ENCODE data around the gene CLPSL2. TPM values are rescaled to one million over a fixed set of nuclear protein-coding genes. Genes with fewer than 3 reads are reported as not detected.

The CLPSL2 gene
- total and polyA plus RNA-seq, 10 of the 15 experiments (the other 5 are each of a cell fraction or from before 2014, with no cell fraction given): 0.32 to 1.3 TPM; not detected in 8

DNA sequence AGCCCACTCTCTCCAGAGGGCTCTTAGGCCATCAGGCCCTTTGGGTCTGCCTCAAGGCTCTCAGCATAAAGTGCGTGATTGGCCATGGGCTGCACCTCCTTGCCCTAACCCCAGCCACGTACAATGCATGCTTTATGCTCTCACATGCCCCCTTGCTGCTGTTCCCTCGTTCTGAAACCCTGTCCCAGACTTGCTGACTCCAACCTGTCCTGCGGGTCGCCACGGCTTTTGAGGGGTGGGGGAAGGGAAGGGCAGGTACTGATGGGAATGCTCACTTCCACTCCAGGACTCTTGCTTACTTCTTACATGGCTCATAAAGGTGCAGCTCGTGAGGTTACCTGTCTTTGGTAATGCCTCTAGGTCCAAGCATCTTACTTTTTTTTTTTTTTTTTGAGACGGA lies 33.6 kb upstream of the CLPSL2 start:
- no peak for ATAC-seq
- SMC1A ChIA-PET (ENCODE audit: uncharacterized antibody, unreplicated experiment): interaction anchor here (1.4 kb wide), 1 partner anchor 159 kb away, joined by 3 read pairs; no protein-coding TSS in a partner anchor
- CTCF ChIA-PET: interaction anchor here (1.0 kb wide), 2 partner anchors 16 to 191 kb away, joined by 3 to 5 read pairs; no protein-coding TSS in a partner anchor

More for the DNA sequence above, 33.6 kb upstream of the CLPSL2 start:
- Histone ChIP-seq H3K79me2 (ENCODE audit: control insufficient read depth, insufficient read depth, low read length) (no peaks in the 10 kb centered on the region), H3K9ac (ENCODE audit: control insufficient read depth, insufficient read depth, low read length) (no peak overlapping the region), H3K9me3 (replicated peaks; ENCODE audit: control insufficient read depth, insufficient read depth, low read length) (peaks cover 2% of the 10 kb centered on the region; the same call in 2 of the 3 replicates), H3K27me3 (replicated peaks in 1 of 2; ENCODE audit: control insufficient read depth in 2 of 2, insufficient read depth in 2 of 2, low read length in 1 of 2) (no peaks in the 10 kb centered on the region), H3K4me1 (ENCODE audit: control insufficient read depth, insufficient read depth, low read length) (no peaks in the 10 kb centered on the region), H2AFZ (ENCODE audit: control insufficient read depth, low read depth, low read length) (no peak overlapping the region), H3K36me3 (ENCODE audit: control insufficient read depth in 2 of 2, insufficient read depth in 2 of 2, low read length in 1 of 2) (no peaks in the 10 kb centered on the region), H3K4me3 (no peak overlapping the region), H3K27ac (ENCODE audit: control insufficient read depth, insufficient read depth) (no peak overlapping the region), H3K4me2 (ENCODE audit: control insufficient read depth, insufficient read depth) (no peak overlapping the region), H4K20me1 (ENCODE audit: control insufficient read depth, insufficient read depth) (no peaks in the 10 kb centered on the region)
- DNase-seq (ENCODE audit: low read depth, low spot score): no peak
- in situ Hi-C loops (cut with MboI): no loop called here
- TF ChIP-seq NFYA (IDR thresholded peaks at IDR 0.05; ENCODE audit: borderline replicate concordance, low read depth, low read length) (no peak), PAX5 (IDR thresholded peaks at IDR 0.05; ENCODE audit: borderline replicate concordance, low read depth, low read length) (no peak), NR2F1 (conservative IDR thresholded peaks at IDR 0.05) (no peak), ZSCAN29 (IDR thresholded peaks at IDR 0.05) (no peak), CBX3 (IDR thresholded peaks at IDR 0.05; ENCODE audit: borderline replicate concordance, low read depth) (no peak), POU2F2 (IDR thresholded peaks at IDR 0.05; ENCODE audit: borderline replicate concordance, low read depth, low read length) (no peak), KAT2A (conservative IDR thresholded peaks at IDR 0.05; ENCODE audit: control insufficient read depth, low read depth, low read length) (no peak), ZNF24 (IDR thresholded peaks at IDR 0.05) (no peak), TAF1 (IDR thresholded peaks at IDR 0.05; ENCODE audit: borderline replicate concordance, low read depth, low read length) (no peak), BHLHE40 (IDR thresholded peaks at IDR 0.05; ENCODE audit: borderline replicate concordance in 1 of 2, low read depth in 2 of 2, low read length in 1 of 2) (no peak), EED (IDR thresholded peaks at IDR 0.05; ENCODE audit: low read depth) (no peak), CREB1 (IDR thresholded peaks at IDR 0.05; ENCODE audit: low read depth) (no peak), ZZZ3 (IDR thresholded peaks at IDR 0.05; ENCODE audit: control insufficient read depth, insufficient read length, low read depth) (no peak), BCL11A (IDR thresholded peaks at IDR 0.05; ENCODE audit: low read depth, low read length) (no peak), WRNIP1 (IDR thresholded peaks at IDR 0.05; ENCODE audit: borderline replicate concordance, low read depth, low read length) (no peak), BCL3 (IDR thresholded peaks at IDR 0.05; ENCODE audit: borderline replicate concordance, insufficient read depth, low read depth, low read length, poor library complexity, severe bottlenecking) (no peak), MTA3 (IDR thresholded peaks at IDR 0.05; ENCODE audit: borderline replicate concordance, low read length) (no peak), NFIC (IDR thresholded peaks at IDR 0.05; ENCODE audit: low read depth, low read length) (no peak), STAT3 (IDR thresholded peaks at IDR 0.05; ENCODE audit: low read depth, low read length) (no peak)
- TF ChIP-seq, protein P1, sequence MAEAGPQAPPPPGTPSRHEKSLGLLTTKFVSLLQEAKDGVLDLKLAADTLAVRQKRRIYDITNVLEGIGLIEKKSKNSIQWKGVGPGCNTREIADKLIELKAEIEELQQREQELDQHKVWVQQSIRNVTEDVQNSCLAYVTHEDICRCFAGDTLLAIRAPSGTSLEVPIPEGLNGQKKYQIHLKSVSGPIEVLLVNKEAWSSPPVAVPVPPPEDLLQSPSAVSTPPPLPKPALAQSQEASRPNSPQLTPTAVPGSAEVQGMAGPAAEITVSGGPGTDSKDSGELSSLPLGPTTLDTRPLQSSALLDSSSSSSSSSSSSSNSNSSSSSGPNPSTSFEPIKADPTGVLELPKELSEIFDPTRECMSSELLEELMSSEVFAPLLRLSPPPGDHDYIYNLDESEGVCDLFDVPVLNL (IDR thresholded peaks at IDR 0.05; ENCODE audit: low read depth, low read length): no peak
- ChIA-PET RAD21 (ENCODE audit: unreplicated experiment) (interaction anchor here (1.1 kb wide), 1 partner anchor 220 kb away, joined by 3 read pairs; no protein-coding TSS in a partner anchor), POLR2A (no interaction called here)
- intact Hi-C loops (cut with micrococcal nuclease; ENCODE audit: unreplicated experiment): no loop called here
- 42% methylated on average over 7 of the region's 8 CpGs for WGBS (ENCODE audit: insufficient coverage, insufficient replicate concordance, low lambda C conversion rate, missing lambda C conversion rate)
- no peak for FAIRE-seq
- no TSS peak for BruUV-seq (replicated peaks)
